Measurements from ENCODE around the gene ZNF22. TPM values are rescaled to one million over a fixed set of nuclear protein-coding genes. Genes with fewer than 3 reads are reported as not detected.

Gene ZNF22
- total RNA-seq, 1 donor from 2014 or later, result 21.6 TPM

- Mint-ChIP-seq H3K27me3 (ENCODE audit: low read depth) (no peaks in the 10 kb centered on the region), H3K9me3 (ENCODE audit: low read depth) (peaks cover 4% of the 10 kb centered on the region), H3K36me3 (ENCODE audit: low read depth) (peaks cover 3% of the 10 kb centered on the region), H3K4me1 (ENCODE audit: low read depth) (peaks cover 72% of the 10 kb centered on the region), H3K4me3 (ENCODE audit: unreplicated experiment) (peak within 1 kb of the TSS; percentile 81), H3K27ac (ENCODE audit: unreplicated experiment) (peak within 1 kb of the TSS; percentile 82)
- peak; percentile 11 for TF ChIP-seq CTCF (IDR thresholded peaks at IDR 0.05)
- no peak for DNase-seq (ENCODE audit: low spot score)
These were observed 41.3 kb upstream of the ZNF22 start, which contains the start of gene RASSF4 for GRCh38 chr10:44959247-44960087. RASSF4 (plus strand) TSS chr10:44959802; CDS start chr10:44970203, 10,401 bp downstream.

GRCh38 chr10:44960088-44960460 is 40.6 kb upstream of the ZNF22 start:
- Mint-ChIP-seq H3K36me3 (ENCODE audit: low read depth) (peaks cover 3% of the 10 kb centered on the region), H3K4me3 (ENCODE audit: unreplicated experiment) (peak overlapping the region; percentile 81), H3K4me1 (ENCODE audit: low read depth) (peaks cover 78% of the 10 kb centered on the region), H3K27ac (ENCODE audit: unreplicated experiment) (peak overlapping the region; percentile 65), H3K9me3 (ENCODE audit: low read depth) (peaks cover 4% of the 10 kb centered on the region), H3K27me3 (ENCODE audit: low read depth) (no peaks in the 10 kb centered on the region)
- DNase-seq (ENCODE audit: low spot score), result no peak
- TF ChIP-seq CTCF (IDR thresholded peaks at IDR 0.05), result no peak

- Mint-ChIP-seq H3K36me3 (ENCODE audit: low read depth) (peaks cover 3% of the 10 kb centered on the region), H3K27me3 (ENCODE audit: low read depth) (no peaks in the 10 kb centered on the region), H3K27ac (ENCODE audit: unreplicated experiment) (peak overlapping the region; percentile 65), H3K4me3 (ENCODE audit: unreplicated experiment) (peak overlapping the region; percentile 81), H3K9me3 (ENCODE audit: low read depth) (peaks cover 4% of the 10 kb centered on the region), H3K4me1 (ENCODE audit: low read depth) (peaks cover 84% of the 10 kb centered on the region)
- DNase-seq (ENCODE audit: low spot score), result no peak
- no peak for TF ChIP-seq CTCF (IDR thresholded peaks at IDR 0.05)
These were observed 40.1 kb upstream of the ZNF22 start for GRCh38 chr10:44960482-44961229.

- peak overlapping the region; percentile 81 for H3K4me3 Mint-ChIP-seq (ENCODE audit: unreplicated experiment)
- peaks cover 4% of the 10 kb centered on the region for H3K9me3 Mint-ChIP-seq (ENCODE audit: low read depth)
- peaks cover 87% of the 10 kb centered on the region for H3K4me1 Mint-ChIP-seq (ENCODE audit: low read depth)
- peaks cover 2% of the 10 kb centered on the region for H3K36me3 Mint-ChIP-seq (ENCODE audit: low read depth)
- H3K27me3 Mint-ChIP-seq (ENCODE audit: low read depth), result no peaks in the 10 kb centered on the region
- TF ChIP-seq CTCF (IDR thresholded peaks at IDR 0.05), result no peak
- no peak for DNase-seq (ENCODE audit: low spot score)
- peak overlapping the region; percentile 4 for H3K27ac Mint-ChIP-seq (ENCODE audit: unreplicated experiment)
These were observed 39.5 kb upstream of the ZNF22 start for GRCh38 chr10:44961230-44961571.

- Mint-ChIP-seq H3K4me1 (ENCODE audit: low read depth) (peaks cover 93% of the 10 kb centered on the region), H3K36me3 (ENCODE audit: low read depth) (no peaks in the 10 kb centered on the region), H3K9me3 (ENCODE audit: low read depth) (no peaks in the 10 kb centered on the region), H3K27me3 (ENCODE audit: low read depth) (no peaks in the 10 kb centered on the region), H3K27ac (ENCODE audit: unreplicated experiment) (peak overlapping the region; percentile 94), H3K4me3 (ENCODE audit: unreplicated experiment) (peak overlapping the region; percentile 36)
- TF ChIP-seq CTCF (IDR thresholded peaks at IDR 0.05), result no peak
- no peak for DNase-seq (ENCODE audit: low spot score)
These were observed 38.6 kb upstream of the ZNF22 start for GRCh38 chr10:44961931-44962750.
